HepG2 (cell line): ENCODE data around the gene PHF13. TPM values are rescaled to one million over a fixed set of nuclear protein-coding genes. Genes with fewer than 3 reads are reported as not detected.

ENCODE experiments used
- DMAP1 ChIP-seq: IDR thresholded peaks from 2 replicates; pipeline ENCODE4 v1.6.1; 2016
- FOXC1 ChIP-seq: sonication (generic); formaldehyde crosslinking; IDR thresholded peaks from 2 replicates; pipeline ENCODE4 v1.8.0; 2022; ENCODE audit warnings: mild to moderate bottlenecking, missing genetic modification reagents, borderline replicate concordance
- IKZF1 ChIP-seq: fragments of 450-650 bp; IDR thresholded peaks from 2 replicates; pipeline ENCODE4 v1.7.1; 2016
- IRF2 ChIP-seq: IDR thresholded peaks from 2 replicates; pipeline ENCODE4 v1.6.1; 2018; ENCODE audit warnings: missing genetic modification reagents, missing compliant biosample characterization
- MED8 ChIP-seq: sonication (generic); formaldehyde crosslinking; IDR thresholded peaks from 2 replicates; pipeline ENCODE4 v1.8.1; 2023; ENCODE audit warnings: mild to moderate bottlenecking, missing genetic modification reagents; ENCODE audit not compliant: insufficient replicate concordance
- POGZ ChIP-seq: sonication (generic); formaldehyde crosslinking; IDR thresholded peaks from 2 replicates; pipeline ENCODE4 v1.4.0; 2020; ENCODE audit warnings: mild to moderate bottlenecking, missing genetic modification reagents
- PPARG ChIP-seq: conservative IDR thresholded peaks from 2 replicates; pipeline ENCODE4 v1.6.1; 2016; ENCODE audit warnings: missing biosample characterization, missing genetic modification reagents
- RORA ChIP-seq: sonication (generic); formaldehyde crosslinking; IDR thresholded peaks from 2 replicates; pipeline ENCODE4 v1.5.0; 2020; ENCODE audit warnings: mild to moderate bottlenecking, missing genetic modification reagents, moderate library complexity
- SIN3B ChIP-seq: fragments of 150-350 bp; IDR thresholded peaks from 2 replicates; pipeline ENCODE4 v1.6.1; 2014; ENCODE audit warnings: low read length
- ZFP91 ChIP-seq: sonication (generic); formaldehyde crosslinking; IDR thresholded peaks from 2 replicates; pipeline ENCODE4 v1.9.0; 2022; ENCODE audit warnings: missing genetic modification reagents, mild to moderate bottlenecking, borderline replicate concordance
- ZNF18 ChIP-seq: sonication (generic); formaldehyde crosslinking; IDR thresholded peaks from 2 replicates; pipeline ENCODE4 v1.8.0; 2022; ENCODE audit warnings: mild to moderate bottlenecking, missing genetic modification reagents; ENCODE audit not compliant: insufficient replicate concordance
- ZNF264 ChIP-seq: sonication (generic); formaldehyde crosslinking; IDR thresholded peaks from 2 replicates; pipeline ENCODE4 v1.4.0; 2020; ENCODE audit warnings: missing genetic modification reagents
- ZNF367 ChIP-seq: sonication (generic); formaldehyde crosslinking; IDR thresholded peaks from 2 replicates; pipeline ENCODE4 v1.4.0; 2020; ENCODE audit warnings: missing genetic modification reagents, borderline replicate concordance
- ZNF576 ChIP-seq: sonication (generic); formaldehyde crosslinking; IDR thresholded peaks from 2 replicates; pipeline ENCODE4 v1.4.0; 2020; ENCODE audit warnings: mild to moderate bottlenecking, missing genetic modification reagents
- ZNF883 ChIP-seq: sonication (generic); formaldehyde crosslinking; IDR thresholded peaks from 2 replicates; pipeline ENCODE4 v1.5.1; 2020; ENCODE audit warnings: mild to moderate bottlenecking, missing genetic modification reagents; ENCODE audit errors: not compliant biosample characterization
- polyA plus RNA-seq, 8 experiments: library from polyadenylated mRNA; depleted of rRNA in 3 of 8; stranded (reverse) in 7 of 8; unstranded in 1 of 8; fragments of >200 nt; fragmentation: Illumina TruSeq in 4 of 8; extraction: Trizol in 4 of 8; gene quantifications; 2 replicates each; pipeline versions ENCODE4 v1.2.1 to v1.2.3, GENCODE V29; 2011 to 2016; ENCODE audit warnings: low read depth in 4 of 8, missing spikeins in 1 of 8, mixed read lengths in 1 of 8; ENCODE audit not compliant: insufficient read depth in 1 of 8
- total RNA-seq, 5 experiments: library from RNA; depleted of rRNA; stranded (reverse); fragments of >200 nt; fragmentation: Illumina TruSeq; extraction: Trizol; gene quantifications; 2 replicates each; pipeline ENCODE4 v1.2.3, GENCODE V29; 2016; ENCODE audit warnings: low read depth in 1 of 5
- TF ChIP-seq, protein P1 (sequence below), 2 experiments: sonication (generic) in 1 of 2; formaldehyde crosslinking in 1 of 2; IDR thresholded peaks; 2 replicates each; pipeline versions ENCODE4 v1.4.0 to v1.6.1; 2016 to 2020; ENCODE audit warnings: borderline replicate concordance in 1 of 2, low read depth in 1 of 2, mild to moderate bottlenecking in 1 of 2, missing genetic modification reagents in 1 of 2
- TF ChIP-seq, protein P2 (sequence below): sonication (generic); formaldehyde crosslinking; IDR thresholded peaks from 2 replicates; pipeline ENCODE4 v1.5.0; 2020; ENCODE audit warnings: mild to moderate bottlenecking, missing genetic modification reagents
- TF ChIP-seq, protein P3 (sequence below): sonication (generic); formaldehyde crosslinking; IDR thresholded peaks from 2 replicates; pipeline ENCODE4 v1.8.0; 2023; ENCODE audit warnings: mild to moderate bottlenecking, missing genetic modification reagents

The PHF13 gene
- total and polyA plus RNA-seq, 2 of the 13 experiments (the other 11 are each of a cell fraction or from before 2014, with no cell fraction given) = 4.7 to 7.4 TPM

- TF ChIP-seq, protein P1, sequence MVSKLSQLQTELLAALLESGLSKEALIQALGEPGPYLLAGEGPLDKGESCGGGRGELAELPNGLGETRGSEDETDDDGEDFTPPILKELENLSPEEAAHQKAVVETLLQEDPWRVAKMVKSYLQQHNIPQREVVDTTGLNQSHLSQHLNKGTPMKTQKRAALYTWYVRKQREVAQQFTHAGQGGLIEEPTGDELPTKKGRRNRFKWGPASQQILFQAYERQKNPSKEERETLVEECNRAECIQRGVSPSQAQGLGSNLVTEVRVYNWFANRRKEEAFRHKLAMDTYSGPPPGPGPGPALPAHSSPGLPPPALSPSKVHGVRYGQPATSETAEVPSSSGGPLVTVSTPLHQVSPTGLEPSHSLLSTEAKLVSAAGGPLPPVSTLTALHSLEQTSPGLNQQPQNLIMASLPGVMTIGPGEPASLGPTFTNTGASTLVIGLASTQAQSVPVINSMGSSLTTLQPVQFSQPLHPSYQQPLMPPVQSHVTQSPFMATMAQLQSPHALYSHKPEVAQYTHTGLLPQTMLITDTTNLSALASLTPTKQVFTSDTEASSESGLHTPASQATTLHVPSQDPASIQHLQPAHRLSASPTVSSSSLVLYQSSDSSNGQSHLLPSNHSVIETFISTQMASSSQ (IDR thresholded peaks at IDR 0.05; ENCODE audit: low read depth) = no peak
- TF ChIP-seq, protein P1 (CRISPR knock-in tag; IDR thresholded peaks at IDR 0.05; ENCODE audit: borderline replicate concordance) = no peak
- TF ChIP-seq ZNF883 (CRISPR knock-in tag) (peak; percentile 27), IRF2 (CRISPR knock-in tag) (no peak), PPARG (CRISPR knock-in tag) (no peak), ZNF264 (no peak), SIN3B (no peak), ZFP91 (CRISPR knock-in tag) (peak; percentile 65), DMAP1 (CRISPR knock-in tag) (no peak; the same call in 1 of the 2 replicates), ZNF18 (CRISPR knock-in tag) (no peak), POGZ (CRISPR knock-in tag) (no peak), ZNF367 (peak; percentile 69; the same call in 1 of the 2 replicates), IKZF1 (no peak), RORA (CRISPR knock-in tag) (no peak; the same call in 1 of the 2 replicates), FOXC1 (CRISPR knock-in tag) (peak; percentile 76; the same call in 1 of the 2 replicates), MED8 (CRISPR knock-in tag) (no peak), ZNF576 (CRISPR knock-in tag) (no peak)
- TF ChIP-seq, protein P2, sequence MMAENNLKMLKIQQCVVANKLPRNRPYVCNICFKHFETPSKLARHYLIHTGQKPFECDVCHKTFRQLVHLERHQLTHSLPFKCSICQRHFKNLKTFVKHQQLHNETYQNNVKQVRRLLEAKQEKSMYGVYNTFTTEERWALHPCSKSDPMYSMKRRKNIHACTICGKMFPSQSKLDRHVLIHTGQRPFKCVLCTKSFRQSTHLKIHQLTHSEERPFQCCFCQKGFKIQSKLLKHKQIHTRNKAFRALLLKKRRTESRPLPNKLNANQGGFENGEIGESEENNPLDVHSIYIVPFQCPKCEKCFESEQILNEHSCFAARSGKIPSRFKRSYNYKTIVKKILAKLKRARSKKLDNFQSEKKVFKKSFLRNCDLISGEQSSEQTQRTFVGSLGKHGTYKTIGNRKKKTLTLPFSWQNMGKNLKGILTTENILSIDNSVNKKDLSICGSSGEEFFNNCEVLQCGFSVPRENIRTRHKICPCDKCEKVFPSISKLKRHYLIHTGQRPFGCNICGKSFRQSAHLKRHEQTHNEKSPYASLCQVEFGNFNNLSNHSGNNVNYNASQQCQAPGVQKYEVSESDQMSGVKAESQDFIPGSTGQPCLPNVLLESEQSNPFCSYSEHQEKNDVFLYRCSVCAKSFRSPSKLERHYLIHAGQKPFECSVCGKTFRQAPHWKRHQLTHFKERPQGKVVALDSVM (CRISPR knock-in tag) = peak; percentile 37; the same call in 1 of the 2 replicates
- TF ChIP-seq, protein P3, sequence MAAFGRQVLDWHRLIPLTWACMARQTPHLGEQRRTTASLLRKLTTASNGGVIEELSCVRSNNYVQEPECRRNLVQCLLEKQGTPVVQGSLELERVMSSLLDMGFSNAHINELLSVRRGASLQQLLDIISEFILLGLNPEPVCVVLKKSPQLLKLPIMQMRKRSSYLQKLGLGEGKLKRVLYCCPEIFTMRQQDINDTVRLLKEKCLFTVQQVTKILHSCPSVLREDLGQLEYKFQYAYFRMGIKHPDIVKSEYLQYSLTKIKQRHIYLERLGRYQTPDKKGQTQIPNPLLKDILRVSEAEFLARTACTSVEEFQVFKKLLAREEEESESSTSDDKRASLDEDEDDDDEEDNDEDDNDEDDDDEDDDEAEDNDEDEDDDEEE (CRISPR knock-in tag) = no peak
These were observed 11.4 kb upstream of the PHF13 start (continued) for GRCh38 chr1:6601923-6602668.
